ENCODE data around the gene FRMD4A.

- TF ChIP-seq CTCF (IDR thresholded peaks at IDR 0.05) (no peak), POLR2A (IDR thresholded peaks at IDR 0.05) (no peak)
Observed at GRCh38 chr10:14349081-14349480, 18.4 kb upstream of the FRMD4A start.

All from heart left ventricle (tissue), 13 donors.